Measurements from ENCODE around the gene NUP210. TPM values are rescaled to one million over a fixed set of nuclear protein-coding genes. Genes with fewer than 3 reads are reported as not detected.

NUP210 gene
- total RNA-seq, 1 experiment from 2014 or later, result 48.5 TPM

DNA sequence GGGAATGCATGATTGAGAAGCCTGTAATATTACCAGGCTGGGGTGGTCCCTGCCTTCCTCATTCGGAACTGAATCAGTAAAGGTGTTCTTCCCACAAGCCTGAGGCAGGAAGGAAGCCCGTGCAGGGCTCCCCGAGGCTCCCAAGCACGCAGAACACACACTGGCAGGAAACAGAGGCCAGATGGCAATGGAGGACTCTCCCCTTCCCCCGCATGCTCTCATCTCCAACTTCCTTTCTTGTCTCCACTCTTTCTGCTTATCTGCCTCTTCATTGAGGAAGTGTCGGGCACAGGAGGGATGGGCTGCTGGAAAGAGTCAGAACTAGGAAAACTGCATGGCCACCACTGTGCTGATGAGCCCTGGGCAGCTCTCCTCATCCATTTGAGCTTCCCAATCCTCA, 123.5 kb downstream of the NUP210 start:
- no peak for DNase-seq (ENCODE audit: extremely low read depth, low read depth)

DNA sequence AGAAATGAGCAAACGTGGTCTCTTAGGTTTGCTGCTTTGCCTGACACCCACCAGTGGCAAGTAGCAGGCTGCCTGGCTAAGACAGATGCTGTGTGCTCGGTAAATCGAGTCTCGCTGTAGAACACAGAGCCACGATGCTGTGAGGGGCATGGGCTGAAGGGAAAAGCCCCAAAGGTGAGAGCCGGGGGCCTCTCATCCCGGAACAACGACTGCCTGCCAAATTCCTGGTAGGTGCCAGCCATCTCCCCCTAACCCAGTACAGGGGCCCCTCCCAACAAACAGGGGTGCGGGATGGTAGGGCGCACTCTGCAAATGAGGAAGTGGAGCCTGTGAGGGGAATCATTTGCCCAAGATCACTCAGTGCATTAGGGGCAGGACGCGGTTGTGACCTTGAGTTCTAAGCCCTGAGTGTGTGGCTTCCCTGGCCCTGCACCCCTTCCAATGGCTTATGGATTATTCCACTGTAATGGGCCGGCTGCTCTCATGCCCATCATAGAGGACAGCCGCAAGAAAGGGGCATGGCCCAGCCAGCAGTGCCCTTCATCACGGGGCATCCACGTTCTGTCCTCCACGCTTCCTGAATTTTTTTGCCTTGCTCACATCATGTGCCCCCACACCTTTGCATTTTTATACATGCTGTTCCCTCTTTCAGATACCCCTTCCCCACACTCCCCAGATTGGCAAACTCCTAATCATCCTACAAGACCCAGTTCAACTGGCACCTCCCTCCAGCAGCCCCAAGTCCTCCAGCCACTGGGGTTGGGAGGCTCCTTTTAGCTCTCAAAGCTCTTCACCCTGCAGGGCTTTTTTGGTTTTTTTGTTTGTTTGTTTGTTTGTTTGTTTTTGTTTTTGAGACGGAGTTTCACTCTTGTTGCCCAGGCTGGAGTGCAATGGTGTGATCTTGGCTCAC, 125.4 kb downstream of the NUP210 start:
- no peak for DNase-seq (ENCODE audit: extremely low read depth, low read depth)

DNA sequence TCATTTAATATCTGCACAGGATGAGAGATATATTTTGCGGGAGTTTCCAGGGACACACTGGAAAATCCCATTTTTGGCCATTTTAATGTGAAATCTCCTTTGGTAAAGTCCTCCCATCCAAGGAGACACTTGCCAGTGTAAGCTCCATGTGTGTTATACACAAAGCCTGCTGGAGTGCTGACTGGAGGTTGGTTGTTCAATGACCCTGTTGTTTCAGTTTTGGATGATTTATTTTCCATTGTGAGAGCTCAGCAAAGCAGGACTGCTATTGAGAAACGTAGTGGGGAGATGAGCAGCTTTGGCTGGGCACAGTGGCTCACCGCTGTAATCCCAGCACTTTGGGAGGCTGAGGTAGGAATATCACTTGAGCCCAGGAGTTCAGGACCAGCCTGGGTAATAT, 127.7 kb downstream of the NUP210 start:
- DNase-seq (ENCODE audit: extremely low read depth, low read depth), result no peak

DNA sequence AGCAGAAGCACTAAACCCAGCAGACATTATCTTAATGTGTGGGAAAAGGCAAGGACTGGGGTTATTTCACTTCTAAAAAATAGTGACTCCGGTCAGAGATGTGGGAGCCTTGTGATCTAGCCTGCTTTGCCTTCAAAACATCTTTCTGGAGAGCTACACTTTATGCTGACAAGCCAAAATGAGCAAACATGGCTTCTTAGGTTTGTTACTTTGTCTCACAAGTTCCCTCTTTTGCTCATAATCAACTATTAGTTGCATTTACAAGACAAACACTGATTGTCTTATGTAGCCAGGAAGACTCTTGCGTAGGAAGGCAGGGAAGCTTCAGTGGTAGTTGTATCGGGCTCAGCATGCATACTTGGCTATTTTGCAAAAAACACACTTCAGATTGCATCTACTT, 129.2 kb downstream of the NUP210 start:
- DNase-seq (ENCODE audit: extremely low read depth, low read depth), result no peak

DNA sequence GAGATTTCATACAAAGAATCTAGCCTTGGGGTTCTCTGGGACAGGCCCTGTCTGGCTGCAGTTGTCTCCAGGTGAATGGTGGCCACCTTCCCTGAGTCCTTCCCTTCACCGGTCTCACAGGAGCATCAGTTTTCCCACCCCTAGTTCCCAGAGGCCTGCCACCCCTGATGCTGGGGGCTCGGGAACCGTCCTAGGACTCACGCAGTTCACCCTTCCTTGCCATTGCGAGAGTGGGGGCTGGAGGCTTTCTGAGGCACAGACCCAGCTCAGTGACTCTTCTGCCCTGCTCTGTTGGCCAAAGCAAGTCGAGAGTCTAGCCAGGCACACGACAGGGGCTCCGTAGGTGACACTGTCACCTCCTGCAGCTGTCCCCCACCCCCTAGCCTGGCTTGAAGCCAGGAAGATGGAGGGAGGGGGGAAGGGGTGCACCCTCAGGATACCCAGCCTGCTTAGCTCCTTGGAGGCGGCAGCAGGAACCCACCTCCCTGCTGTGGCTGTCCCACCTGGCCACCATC, 130.3 kb downstream of the NUP210 start:
- DNase-seq (ENCODE audit: extremely low read depth, low read depth), result no peak

DNA sequence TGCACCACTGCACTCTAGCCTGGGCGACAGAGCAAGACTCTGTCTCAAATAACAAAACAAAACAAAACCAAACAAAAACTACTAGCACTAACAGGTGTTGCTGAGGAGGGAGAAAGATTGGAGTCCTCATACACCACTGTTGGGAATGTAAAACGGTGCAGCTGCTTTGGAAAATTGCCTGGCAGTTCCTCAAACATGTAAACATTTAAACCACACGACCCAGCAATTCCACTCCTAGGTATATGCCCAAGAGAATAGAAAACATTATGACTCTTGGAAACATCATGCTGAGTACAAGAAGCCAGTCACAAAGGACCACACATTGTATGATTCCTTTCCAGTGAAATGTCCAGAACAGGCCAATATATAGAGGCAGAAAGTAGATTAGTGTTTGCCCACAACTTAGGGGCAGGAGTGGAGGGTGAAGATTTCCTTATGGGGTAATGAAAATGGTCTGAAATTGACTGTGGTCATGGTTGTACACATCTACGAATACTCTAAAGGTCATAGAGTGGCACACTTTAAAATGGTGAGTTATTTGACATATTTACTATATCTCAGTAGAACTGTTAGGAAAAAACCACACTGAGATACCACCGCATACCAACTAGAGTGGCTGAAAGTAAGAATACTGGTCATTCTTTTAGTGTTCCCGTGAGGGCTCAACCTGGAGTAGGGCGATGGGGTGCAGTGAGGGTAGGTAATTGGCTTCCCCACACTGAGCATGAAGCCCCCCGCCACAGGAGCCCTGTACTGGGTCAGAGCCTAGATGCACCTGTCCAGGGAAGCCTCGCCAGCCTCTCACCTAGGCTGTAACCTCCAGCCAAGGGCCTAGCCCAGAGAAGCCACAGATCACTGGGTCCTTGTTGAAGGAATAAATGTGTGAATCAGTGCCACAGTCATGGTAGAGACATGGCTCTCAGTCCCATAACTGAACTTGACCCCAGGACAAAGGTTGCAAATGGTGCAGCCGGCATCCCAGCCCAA, 131.1 kb downstream of the NUP210 start:
- no peak for DNase-seq (ENCODE audit: extremely low read depth, low read depth)

DNA sequence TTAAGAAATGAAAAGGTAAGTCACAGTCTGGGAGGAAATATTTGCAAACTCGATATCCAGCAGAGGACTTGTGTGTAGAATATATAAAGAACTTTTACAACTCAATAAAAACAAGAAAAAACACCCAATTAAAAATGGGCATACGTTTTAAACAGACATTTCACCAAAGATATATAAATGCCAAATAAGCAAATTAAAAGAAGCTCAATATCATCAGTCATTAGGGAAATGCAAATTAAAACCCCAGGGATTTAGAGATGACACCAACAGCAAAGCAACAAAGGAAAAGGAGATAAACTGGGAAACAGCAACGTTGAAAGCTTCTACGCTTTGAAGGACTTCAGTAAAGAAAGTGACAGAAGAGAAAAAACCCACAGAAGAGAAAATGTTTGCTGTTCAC, 132.3 kb downstream of the NUP210 start:
- DNase-seq (ENCODE audit: extremely low read depth, low read depth), result no peak

DNA sequence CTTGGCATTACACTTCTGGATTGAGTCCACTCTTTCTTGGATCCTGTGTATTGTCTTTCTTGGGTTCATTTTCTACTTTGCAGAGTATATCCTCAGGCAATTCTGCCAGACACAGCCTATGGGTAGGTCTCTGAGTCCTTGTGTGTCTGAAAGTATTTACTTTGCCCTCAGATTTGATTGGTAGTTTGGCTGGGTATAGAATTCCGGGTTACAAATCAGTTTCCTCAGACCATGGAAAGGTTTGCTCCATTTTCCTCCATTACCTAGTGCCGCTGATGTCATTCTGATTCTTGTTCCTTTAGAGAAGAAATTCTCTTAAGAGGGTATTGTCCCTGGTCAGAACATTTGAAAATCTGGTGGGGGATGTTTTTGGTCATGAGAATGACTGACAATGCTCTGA, 133.2 kb downstream of the NUP210 start:
- DNase-seq (ENCODE audit: extremely low read depth, low read depth), result no peak

DNA sequence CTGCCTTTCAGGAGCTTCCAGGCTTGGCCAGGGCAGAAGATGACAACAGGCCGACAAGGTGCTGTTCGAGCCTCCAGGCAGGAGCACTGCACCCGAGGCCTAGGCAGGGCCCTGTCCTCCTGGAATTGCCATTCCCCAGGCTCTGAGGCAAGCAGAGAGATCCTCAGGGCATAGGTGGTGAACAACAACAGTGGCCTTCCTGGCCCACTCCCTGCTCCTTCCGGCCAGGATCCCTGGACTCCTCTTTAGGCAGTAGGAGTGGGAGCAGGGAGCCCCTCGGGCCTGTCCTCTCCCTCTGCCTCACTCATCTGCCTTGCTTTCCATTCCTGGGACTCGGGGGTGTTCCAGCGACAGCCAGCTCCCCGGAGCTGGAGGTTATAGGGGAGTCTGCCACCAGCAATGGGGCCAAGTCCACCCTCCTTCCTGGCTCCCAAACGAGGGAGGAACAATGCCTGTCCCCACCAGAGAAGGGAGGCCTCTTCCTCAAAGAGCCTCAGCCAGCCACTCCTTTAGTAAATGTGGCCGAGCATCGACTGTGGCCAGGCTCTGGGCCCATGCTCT, 135.0 kb downstream of the NUP210 start:
- no peak for DNase-seq (ENCODE audit: extremely low read depth, low read depth)

DNA sequence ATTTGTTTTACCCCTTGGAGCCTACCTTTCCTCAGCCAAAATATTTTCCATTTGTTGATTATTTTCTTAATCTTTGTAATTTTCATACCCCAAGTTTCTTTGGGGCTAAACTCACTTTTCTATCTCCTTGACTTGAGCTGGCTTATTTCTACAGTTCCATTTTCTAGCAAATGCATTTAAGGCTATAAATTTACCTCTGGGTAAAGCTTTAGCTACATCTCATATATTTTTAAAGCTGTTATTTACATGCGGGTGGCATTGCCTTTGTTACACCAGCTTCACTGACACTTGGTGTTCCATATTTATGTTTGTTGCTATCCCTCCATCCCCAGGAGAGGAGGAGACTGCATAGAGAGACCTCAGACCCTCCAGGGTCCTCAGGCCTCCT, 136.3 kb downstream of the NUP210 start:
- no peak for DNase-seq (ENCODE audit: extremely low read depth, low read depth)

DNA sequence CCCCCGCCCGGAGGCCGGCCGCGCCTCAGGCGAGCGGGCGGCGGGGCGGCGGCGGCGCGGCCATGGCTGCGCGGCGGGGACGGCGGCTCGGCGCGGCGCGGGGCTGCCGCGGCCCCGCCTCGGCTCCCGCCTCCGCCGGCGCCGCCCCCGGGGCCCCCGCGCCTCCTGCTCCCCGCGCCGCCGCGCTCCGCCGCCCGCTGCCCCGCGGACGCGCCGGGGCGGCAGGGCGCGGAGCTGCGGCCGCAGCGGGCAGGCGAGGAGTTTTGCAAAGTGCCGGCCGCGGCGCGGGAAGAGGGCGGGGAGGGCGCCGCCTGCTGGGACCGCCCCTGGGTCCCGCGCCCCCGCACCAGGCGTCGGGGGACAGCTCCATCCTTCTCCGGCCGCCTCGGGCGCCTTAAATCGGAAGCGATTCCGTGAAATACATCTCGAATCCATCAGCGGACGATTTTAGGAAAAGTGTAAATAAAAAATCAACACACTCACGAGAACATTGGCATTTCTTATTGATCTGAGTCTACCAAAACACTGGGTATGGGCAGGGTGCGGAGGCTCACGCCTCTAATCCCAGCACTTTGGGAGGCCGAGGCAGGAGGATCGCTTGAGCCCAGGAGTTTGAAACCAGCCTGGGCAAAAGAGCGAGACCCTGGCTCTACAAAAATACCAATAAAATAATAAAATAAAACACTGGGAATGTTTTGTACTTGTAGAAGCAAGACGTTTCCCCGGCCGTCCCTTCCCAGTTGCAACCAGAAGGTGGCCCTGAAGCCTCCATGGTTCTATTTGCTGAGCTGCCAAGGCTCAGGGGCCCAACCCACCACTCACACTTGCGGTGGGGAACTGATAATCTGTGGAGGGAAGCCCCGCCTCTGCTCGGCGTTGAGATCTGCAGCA, 136.9 kb downstream of the NUP210 start:
- DNase-seq (ENCODE audit: extremely low read depth, low read depth), result no peak

DNA sequence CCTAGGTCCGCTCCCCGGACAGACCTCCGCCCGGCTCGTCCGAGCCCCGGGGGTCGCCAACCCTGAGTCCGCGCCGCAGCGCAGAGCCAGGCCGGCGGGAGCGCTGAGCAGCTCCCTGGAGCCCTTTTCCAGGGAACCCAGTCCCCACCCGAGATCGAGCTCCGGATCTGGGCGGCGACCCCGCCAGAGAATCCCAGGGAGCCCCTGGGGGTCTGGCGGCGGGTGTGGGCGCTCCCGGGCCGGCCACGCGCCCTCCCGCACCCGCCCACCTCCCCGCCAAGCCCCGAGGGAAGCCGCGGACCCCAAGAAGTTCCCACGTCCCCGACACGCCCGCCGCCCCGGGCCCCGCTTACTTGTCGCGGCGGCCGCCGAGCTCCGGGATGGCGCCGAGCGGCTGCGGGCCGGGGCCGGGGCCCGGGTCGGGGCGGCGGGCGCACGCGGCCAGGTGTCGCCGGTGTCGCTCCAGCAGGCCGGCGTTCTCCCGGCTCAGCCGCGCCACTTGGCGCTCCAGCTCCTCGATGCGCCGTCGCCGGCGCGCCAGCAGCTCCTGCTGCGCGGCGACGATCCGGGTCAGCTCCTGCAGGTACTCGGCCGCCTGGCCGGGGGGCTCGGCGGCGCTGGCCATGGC, 137.7 kb downstream of the NUP210 start:
- DNase-seq (ENCODE audit: extremely low read depth, low read depth), result no peak

DNA sequence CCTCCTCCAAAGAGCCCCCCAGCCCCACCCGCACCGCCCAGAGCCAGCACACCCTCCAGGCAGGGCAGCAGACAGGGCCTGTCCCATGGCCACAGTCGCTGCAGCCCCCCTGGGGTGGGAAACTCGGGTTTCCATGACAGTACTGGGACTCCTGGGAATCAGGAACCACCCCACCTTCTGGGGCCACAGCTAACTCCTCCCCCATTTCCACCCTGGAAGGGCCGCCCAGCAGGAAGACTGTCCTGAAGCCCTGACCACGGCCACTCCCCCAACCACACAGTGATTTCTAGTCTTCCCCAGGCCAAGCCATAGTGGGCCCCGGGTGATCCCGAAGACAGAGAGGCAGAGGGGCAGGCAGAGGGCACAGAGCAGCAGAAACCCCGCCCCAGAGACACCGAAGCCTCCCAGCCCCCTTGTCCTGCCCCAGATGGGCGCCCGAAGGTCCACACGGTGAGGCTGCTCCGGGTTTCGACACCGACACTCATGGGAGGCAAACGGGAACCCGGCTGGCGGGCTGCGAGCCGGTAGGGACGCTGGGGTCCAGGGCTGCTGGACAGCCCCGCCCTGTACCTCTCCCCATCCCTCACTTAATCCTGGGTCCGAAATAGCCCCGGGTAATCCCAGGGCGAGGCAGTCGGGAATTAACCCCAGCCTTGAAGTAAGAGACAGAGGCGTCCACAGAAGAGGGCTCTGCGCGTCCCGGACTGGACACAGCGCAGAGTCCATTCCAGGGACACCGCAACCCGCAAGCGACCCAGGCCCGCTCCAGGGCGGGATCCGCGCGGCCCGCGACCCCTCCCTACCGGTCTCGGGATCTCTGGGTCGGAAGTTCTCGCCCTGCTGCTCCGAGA, 138.4 kb downstream of the NUP210 start:
- no peak for DNase-seq (ENCODE audit: extremely low read depth, low read depth)

DNA sequence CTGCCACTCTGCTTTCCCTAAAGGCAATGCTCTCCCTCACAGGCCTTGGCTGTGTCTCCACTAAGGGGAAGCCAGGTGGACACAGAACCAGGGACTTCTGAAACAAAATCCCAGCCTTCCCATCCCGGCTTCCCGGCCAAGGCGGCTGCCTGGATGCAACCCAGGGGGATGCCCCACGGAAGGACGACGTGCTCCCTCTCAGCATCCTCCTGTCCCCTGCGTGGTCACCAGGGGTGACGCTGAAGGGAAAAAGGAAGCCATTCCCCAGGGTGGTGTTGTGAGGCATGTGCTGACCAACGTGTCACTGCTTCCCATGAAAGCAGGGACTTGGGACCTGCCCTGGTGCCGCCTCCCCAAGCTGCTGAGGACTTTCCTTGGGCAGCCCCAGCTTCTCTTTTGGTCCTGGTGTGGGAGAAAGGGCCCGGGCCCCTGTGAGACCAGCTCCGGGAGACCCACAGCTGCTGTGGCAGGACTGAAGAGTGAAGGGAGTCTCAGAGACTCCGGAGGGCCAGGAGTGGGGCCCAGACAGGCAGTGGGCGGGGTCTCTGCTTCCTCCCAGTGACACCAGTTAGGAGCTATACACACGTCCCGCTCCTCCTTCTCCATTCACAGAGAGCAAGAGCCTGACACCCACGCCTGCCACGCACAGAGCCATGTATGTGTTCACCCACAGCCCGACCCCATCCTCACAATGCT, 139.2 kb downstream of the NUP210 start:
- DNase-seq (ENCODE audit: extremely low read depth, low read depth), result no peak

DNA sequence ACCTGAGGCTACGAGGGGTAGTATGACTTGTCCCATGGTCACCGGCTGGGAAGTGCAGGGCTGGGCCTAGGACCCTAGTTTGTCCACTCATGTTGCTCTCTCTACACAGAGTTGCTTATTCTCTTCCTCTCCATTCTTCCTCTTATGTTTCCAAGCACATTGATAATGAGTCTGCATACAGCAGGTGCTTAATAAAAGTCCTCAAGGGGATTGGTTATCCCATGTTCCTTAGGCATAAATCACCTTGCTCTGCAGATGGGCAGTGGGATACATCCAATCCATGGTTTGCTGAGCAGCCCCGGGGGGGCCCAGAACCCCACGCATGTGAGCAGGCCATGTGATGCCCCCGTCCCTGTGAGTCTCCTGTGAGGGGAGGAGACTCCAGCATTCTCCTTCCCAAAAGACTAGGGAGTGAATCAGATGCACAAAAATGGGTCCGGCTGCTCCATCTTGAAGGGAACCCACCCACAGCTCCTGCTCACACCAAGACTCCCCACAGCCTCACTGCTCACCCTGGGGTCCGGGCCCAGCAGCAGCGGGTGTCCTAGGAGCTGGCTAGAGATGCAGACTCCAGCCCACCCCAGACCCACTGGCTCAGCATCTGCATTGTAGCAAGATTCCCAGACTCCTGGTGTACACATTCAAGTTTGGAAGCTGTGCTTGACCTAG, 139.9 kb downstream of the NUP210 start:
- DNase-seq (ENCODE audit: extremely low read depth, low read depth), result no peak

DNA sequence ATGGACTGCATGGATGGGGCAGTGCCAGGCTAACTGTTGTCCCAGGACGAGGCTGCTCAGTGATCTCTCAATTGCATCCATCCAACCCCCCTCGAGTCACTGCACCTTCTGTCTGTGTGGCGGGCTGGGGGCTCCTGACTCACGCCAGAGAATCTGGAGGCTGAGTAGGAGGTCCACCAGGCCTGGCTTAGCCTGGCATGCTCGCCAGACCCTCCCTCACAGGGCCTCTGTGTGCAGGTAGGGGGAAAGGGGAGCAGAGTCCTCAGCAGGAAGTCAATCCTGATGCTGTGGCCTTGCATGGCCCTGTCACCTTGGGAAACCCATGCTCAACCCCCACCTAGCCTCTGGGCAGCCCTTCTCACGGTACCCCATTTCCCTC, 140.6 kb downstream of the NUP210 start:
- DNase-seq (ENCODE audit: extremely low read depth, low read depth), result no peak

DNA sequence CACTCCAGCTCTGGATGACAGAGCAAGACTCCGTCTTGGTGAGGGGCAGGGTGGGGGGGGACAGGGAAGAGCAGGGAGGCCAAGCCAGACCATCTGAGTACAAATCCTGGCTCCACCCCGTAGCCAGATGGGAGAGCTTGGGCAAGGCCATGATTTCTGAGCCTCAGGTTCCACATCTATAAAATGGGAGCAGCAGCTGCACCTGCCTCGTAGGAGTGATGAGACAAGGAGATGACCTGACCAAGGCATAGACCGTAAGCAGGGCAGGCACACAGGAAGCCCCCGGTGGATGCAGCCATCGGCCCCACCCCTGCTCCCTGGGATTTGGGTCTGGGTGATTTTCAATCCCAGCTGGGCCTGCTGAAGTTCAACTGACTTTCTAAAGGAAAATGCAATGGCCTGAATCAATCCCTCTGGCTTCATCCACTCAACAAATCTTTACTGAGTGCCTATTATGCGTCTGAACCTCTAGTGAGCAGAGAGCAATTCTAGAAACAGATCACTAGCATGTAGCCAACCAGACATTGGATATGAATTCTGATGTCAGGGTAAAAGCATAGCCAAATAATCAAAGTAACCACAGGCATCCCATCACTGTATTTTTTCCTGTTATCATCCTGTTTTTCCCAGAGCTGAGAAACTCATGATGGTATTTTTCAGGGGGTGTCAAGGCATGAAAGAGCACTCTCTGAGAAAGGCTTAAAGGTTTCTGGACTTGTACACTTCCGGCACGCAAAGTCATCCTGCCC, 141.2 kb downstream of the NUP210 start:
- DNase-seq (ENCODE audit: extremely low read depth, low read depth), result no peak
